Fibroblast of gingiva (primary cell): ENCODE results near the gene FBXO11.

Experiments
- DNase-seq: peaks from one replicate; pipeline ENCODE4 v3.0.0-alpha.2; 2011; ENCODE audit warnings: low read depth

The FBXO11 gene

DNA sequence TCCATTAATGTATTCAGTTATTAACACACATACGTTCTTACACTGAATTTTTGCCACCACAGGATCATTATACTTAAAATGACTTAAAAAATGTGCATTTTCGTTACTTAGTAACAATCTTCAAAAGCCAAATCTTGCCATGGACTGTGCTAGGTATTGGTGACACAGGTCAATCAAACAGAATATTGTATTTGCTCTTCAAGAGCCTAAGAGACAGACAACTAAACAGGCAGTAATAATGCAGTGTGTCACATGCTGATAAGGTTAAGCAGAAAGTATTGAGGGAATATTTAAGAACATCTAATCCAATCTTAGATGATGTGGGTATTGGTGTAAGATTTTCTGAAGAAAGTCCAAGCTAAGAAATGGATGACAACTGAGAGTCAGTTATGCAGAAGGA lies 56.9 kb downstream of the FBXO11 start:
- DNase-seq = no peak

DNA sequence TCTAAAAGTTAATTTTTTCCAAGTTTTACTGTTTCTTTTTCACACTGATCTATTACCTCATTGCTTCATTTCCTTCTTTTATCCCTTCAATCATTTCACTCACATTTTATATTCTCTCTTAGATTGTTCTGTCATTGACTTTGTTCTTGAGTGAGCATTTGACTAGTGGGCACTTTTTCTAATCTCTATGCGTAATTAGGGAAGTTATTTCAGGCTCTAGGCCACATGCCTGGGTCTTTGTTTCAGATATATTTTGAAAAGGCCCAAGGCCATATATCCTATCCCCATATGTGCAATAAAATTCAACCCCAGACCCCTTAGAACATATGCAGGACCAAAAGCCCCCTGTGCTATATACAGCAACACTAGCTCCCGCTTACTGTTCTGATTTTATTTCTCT lies 62.1 kb downstream of the FBXO11 start:
- no peak for DNase-seq

DNA sequence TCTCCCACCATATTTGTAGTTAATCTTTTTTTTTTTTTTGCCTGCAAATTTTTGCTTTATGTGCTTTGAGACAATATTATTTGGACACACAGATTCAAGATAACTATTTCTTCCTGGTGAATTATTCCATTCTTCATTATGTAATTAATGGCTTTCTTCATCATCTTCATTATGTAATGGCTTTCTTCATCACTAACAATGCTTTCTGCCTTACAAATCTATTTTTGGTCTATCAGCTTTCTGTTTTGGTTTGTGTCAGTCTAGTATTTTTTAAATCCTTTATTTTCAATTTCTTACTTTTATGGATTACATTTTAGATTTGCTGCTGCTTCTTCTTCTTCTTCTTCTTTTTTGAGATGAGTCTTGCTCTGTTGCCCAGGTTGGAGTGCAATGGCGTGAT lies 62.9 kb downstream of the FBXO11 start:
- no peak for DNase-seq

DNA sequence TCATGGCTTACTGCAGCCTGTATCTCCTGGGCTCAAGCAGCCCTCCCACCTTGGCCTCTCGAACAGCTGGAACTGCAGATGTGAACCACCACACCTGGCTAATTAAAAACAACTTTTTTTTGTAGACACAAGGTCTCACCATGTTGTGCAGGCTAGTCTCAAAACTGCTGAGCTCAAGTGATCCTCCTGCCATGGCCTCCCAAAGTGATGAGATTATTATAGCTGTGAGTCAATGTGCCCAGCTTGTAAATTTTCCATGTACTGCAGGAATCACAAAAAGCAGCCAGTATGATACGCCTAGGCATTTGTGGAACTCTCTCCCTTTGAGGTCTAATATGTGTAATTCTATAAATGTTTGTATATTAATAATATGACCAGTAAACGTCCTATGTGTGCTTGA lies 63.5 kb downstream of the FBXO11 start:
- no peak for DNase-seq

DNA sequence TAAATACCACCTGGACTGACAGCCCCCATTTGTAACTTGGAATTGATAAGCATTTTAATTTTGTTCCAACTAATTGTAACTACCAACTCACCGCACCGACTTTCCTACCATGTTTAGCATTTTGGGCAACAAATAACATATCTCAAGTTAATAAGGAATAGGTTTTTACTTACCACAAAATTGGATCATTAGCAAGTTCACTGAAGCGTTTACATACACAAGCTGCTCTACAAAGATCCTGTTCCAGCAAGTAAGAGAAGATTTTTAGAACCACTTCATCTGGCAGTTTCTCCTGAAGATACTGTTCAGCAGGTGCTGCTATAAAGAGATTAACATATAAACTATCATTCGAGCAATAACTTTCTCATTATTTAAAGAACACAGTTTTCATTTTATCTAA lies 67.6 kb downstream of the FBXO11 start:
- DNase-seq = no peak

DNA sequence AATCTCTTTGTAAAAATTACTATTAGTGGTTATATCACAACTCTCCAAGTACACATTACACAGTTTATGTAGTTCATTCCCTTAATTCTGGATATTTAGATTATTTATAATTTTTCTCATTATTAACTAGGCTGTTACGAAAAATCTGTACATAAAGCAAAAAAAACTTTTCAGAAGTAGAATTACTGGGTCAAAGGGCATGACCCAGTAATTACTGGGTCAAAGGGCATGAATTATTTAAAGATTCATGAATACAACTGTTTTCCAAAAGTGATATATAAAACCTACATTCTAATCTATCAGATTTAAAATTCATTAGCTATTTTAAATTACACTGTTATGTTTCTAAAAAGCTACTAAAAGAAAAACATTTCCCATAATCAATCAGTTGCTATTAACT lies 68.0 kb downstream of the FBXO11 start:
- DNase-seq = no peak

DNA sequence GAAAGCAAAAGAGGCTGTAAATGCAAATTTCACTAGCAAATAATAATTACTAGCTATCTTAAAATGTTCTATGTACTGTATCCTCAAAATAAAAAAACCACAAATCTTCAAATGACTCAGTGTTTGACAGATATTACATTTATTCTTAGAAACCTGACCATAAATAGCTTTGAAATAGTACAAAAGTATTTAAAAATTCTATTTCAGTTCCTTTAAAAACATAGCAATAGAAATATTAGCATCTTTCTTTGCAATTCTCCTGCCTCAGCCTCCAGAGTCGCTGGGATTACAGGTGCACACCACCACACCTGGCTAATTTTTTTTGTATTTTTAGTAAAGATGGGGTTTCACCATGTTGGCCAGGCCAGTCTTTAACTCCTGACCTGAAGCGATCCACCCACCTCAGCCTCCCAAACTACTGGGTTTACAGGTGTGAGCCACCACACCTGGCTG lies 72.8 kb downstream of the FBXO11 start:
- DNase-seq = no peak

DNA sequence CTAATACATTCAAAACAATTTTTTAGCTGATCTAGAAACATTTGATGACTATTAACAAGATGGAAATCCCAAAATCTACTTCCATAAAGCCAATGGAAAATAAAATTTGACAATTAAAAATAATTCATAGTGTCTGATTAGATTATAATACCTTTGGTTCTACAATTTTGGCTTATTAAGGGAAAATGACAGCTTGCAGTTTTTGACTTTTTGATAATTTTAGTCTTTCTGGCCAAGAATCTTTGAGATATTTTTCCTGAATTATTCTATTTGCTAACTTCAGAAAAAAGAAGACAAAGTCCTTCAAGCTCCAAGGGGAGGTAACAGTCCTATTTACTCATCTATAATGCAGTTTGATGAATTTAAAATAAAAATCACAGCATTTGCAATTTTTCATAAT lies 83.8 kb downstream of the FBXO11 start:
- DNase-seq = no peak

DNA sequence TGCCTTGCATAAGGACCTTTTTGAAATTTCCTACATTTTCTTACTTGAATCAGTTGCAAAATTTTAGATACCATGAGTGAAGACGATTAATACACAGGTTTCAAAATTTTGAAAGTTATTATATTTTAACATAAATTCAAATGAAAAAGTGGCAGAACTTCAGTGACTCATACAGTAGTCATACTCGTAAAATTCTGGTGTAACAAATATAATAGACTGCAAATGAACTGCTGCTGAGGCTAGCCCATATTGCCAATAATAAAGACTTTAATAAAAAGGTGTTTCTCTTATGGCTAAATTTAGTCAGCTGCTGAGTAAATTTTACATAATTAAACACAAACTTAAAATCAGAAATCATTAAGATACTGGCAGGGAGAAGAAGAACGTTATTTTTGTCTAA lies 86.5 kb downstream of the FBXO11 start:
- no peak for DNase-seq

DNA sequence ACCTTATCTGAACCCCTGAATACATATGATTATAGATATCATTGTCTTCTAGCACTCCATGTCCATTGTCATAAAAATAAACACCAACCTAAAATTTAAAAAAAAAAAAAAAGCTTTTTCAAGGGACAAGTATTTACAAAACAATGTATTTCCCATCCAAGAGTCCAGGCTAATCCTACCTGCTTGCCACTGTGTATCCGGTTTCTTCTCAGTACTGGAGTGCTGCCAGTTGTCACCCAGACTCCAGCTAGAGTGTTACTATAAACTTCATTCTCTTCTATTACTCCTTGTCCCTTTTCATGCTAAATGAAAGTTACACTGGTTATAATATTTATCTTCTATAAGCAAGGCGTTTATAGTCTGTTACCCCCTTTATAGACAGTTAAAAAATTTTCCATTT lies 87.5 kb downstream of the FBXO11 start:
- DNase-seq = no peak

DNA sequence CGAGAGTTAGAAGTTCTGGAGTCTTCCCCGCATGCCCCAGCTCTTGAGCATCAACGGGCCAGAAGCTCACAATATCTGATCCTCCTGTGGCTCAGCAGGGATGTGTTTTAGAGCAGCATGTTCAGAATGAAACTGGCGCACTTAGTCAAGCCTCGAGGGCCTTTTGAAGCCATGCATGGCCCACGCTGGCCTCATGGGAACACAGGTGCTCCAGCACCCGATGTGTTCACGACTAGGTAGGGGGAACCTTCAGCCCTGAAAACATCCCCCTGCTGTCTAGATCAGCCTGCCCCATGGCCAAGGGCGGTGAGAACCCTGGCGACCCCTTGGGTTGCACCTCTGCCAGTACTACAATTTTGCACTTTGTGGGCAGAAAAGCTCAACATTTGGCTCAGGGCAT lies 90.5 kb downstream of the FBXO11 start:
- no peak for DNase-seq

DNA sequence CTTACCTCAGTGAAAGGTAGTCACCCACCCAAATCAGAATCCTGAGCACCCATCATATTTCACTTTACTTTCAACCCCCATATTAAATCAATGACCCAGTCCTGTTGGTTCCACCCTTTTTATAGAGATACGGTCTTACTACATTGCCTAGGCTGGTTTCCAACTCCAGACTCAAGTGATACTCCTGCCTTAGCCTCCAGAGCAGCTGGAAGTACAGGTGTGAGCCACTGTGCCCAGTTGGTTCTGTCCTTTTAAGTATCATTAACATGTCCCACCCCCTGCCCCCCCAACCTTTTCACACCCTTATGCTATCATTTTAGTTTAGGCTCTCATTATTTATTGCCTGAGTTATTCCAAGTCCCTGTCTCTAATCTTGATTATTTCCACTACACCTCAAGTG lies 94.6 kb downstream of the FBXO11 start:
- DNase-seq = no peak

DNA sequence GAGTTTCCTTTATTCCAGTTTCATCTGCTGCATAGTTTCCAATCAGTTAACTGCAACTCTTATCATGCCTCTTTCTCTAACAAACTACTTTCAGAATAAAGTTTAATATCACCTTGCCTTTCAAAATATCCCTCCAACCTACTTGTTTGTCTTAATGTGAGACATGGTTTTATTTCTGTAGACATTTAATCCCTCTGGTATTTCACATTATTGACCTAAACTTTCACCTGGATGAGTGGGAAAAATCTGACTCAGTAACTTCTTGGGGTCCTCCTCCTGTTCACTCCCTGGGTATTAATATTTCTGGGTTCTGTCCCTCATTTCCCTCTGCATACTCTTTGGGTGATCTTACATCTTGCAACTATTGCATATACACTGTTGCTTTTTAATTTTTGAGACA lies 95.4 kb downstream of the FBXO11 start:
- DNase-seq = no peak

DNA sequence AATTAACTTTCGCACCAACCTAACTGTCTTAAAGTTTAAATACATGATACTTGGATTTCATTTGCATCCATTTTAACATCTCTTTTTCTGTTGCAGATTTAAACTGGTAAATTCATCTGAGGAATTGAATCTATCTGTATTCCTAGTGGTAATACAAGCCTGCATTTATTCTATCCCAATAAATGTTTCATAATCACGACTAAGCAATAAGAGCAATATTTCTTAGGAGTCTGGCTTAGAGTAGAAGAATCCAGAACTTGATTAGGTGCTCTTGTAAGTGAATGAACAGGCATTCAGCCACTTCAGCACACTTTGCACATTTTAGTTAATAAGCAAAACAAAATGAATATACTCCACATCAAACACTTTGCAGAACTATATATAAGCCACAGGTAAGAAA lies 96.4 kb downstream of the FBXO11 start:
- no peak for DNase-seq

DNA sequence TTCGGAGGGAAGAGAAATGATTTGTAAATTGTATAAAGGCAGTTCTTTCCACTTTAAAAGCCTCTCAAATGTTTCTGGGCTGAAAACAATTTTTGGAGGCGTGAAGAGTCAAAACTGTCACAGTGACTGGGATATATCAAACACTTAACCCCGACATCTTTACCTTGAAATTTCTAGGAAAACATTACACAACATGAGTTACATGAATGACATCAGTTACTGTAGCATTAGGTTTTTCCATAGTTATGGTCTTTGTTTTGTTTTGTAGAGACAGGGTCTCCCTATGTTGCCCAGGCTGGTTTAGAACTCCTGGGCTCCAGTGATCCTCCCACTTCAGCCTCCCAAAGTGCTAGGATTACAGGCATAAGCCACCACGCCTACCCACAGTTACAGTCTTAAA lies 97.7 kb downstream of the FBXO11 start:
- no peak for DNase-seq

DNA sequence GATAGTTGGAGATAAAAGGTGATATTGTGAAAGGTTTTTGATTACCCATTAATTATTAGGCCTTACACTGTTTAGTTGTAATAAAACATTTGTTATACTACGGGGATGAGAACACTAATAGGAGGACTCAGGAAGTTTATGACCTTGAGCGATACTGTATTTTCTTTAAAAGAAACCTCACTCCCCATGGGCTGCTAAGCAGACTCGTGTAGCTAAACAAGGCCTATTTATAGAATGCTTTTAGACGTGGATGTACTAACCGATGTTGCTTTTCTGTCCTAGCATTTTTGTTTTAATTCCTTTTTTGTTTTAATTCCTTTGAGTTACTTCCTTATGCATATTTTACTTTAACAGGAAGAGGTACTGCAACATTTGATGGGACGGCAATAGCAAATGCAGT lies 100.4 kb downstream of the FBXO11 start:
- DNase-seq = no peak

DNA sequence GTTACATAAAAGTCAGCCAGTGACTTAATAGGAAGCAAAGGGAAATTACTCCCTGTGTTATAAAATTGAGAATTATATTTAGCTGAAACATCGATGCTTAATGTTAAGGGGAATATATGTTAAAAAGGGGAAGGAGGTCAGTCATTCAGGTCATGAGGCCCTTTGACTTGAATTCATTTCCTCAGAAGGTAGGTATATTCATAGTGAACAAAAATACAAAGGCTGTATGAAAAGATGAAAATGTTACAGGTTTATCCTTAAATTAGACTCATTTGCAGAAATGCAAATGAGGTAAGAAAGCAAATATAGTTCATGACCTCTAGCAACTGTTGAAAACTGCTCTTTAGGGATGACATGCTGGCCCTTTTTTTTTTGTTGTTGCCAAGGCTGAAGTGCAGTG lies 102.5 kb downstream of the FBXO11 start:
- DNase-seq = no peak

DNA sequence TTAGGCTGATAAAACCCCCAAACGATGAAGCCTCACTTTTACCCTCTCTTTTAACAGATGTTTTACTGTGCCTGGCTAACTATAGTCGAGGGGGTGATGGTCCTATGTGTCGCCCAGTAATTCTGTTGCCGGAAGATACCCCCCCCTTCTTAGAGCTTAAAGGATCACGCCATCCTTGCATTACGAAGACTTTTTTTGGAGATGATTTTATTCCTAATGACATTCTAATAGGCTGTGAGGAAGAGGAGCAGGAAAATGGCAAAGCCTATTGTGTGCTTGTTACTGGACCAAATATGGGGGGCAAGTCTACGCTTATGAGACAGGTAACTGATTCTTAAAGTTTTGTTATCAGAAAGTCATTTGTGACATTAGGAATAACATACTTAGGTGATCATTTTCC lies 102.9 kb downstream of the FBXO11 start:
- DNase-seq = no peak

DNA sequence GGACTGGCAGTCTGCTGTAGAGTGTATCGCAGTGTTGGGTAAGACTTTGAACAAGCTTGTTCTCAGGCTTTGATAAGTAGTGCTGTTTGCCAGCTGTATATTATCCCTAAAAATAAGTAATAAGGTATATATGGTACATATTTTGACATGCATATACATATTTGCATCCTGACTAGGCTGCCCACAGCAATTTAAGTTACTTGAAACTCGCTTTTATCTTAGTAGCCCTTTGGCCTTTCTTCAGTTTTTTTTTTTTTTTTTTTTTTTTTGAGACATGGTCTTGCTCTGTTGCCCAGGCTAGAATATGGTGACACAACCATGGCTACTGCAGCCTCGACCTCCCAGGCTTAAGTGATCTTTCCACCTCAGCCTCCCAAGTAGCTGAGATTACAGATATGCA lies 105.2 kb downstream of the FBXO11 start:
- DNase-seq = no peak

DNA sequence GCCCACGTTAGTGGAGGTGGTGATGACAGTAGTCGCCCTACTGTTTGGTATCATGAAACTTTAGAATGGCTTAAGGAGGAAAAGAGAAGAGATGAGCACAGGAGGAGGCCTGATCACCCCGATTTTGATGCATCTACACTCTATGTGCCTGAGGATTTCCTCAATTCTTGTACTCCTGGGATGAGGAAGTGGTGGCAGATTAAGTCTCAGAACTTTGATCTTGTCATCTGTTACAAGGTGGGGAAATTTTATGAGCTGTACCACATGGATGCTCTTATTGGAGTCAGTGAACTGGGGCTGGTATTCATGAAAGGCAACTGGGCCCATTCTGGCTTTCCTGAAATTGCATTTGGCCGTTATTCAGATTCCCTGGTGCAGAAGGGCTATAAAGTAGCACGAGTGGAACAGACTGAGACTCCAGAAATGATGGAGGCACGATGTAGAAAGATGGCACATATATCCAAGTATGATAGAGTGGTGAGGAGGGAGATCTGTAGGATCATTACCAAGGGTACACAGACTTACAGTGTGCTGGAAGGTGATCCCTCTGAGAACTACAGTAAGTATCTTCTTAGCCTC lies 107.2 kb downstream of the FBXO11 start:
- no peak for DNase-seq

DNA sequence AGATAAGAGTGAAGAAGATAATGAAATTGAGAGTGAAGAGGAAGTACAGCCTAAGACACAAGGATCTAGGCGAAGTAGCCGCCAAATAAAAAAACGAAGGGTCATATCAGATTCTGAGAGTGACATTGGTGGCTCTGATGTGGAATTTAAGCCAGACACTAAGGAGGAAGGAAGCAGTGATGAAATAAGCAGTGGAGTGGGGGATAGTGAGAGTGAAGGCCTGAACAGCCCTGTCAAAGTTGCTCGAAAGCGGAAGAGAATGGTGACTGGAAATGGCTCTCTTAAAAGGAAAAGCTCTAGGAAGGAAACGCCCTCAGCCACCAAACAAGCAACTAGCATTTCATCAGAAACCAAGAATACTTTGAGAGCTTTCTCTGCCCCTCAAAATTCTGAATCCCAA lies 107.7 kb downstream of the FBXO11 start:
- no peak for DNase-seq

DNA sequence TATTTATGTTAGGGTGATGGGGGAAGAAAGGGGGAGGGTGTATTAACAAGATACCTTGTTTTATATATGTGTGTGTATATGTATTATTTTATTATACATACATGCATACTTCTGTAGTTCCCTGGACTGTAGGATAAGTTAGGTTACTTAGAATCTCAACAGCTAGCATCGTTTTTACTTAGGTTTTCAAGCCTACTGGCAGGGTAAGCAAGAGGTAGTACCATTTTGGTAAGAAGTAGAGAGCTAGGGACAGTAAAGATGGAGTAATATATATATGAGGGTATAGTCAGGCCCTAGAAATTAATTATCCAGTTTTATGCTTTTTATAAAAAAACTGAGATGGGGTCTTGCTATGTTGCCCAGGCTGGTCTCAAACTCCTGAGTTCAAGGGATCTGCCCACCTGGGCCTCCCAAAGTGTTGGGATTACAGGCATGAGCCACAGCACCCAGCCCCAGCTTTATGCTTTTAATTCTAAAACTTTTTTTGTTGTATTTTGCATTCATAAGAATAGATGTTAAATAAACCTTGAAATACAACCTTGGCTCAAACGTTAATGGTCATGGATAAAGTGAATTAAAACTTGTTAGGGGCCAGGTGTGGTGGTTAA lies 110.1 kb downstream of the FBXO11 start:
- DNase-seq = no peak

DNA sequence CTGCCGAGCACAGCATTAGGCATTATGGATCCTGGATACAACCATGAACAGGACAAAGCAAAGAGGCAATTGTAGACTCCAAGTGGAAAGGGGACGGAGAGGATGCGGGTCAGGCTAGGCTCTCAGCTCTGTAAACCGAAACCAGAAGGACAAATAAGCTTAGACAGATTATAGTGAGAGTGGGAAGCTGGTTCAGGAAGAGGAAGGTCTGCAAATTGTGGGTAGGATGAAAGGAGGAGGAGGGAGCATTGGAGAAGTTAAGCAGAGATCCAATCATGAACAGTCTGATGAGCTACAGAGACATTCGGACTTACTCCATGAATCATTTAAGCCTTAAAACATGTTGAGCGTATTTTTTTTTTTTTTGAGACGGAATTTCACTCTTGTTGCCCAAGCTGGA lies 120.3 kb downstream of the FBXO11 start:
- DNase-seq = no peak

DNA sequence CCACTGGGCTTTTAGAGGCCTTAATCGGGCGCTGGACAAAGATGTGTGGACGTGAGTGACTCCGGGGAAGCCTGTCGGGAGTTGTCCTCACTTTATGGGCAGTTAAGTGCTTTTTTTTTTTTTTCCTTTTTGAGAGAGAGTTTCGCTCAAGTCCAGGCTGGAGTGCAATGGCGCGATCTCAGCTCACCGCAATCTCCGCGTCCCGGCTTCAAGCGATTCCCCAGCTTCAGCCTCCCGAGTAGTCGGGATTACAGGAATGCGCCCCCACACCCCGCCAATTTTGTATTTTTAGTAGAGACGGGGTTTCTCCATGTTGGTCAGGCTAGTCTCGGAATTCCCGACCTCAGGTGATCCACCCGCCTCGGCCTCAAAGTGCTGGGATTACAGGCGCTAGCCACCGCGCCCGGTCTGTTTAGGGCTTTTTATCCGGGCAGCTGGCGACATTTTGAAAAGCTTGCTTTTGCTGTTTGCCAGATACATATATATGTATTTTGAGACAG lies 121.9 kb downstream of the FBXO11 start:
- DNase-seq = peak; percentile 17
